GM12865 (cell line): ENCODE results near the gene TMEM9B.

ENCODE experiments used
- DNase-seq: peaks from one replicate; pipeline ENCODE4 v3.0.0; 2010; ENCODE audit warnings: low read depth
- H3K4me3 ChIP-seq: 2 replicates; pipeline ENCODE4 v1.5.1; 2011; ENCODE audit warnings: mild to moderate bottlenecking, low read depth, low read length, control low read depth
- CTCF ChIP-seq: IDR thresholded peaks from 2 replicates; pipeline ENCODE4 v1.5.1; 2011; ENCODE audit warnings: low read length, control low read depth, low read depth, inconsistent platforms; ENCODE audit not compliant: insufficient read depth; ENCODE audit errors: missing control alignments

The TMEM9B gene

GRCh38 chr11:8928981-8929615 lies 35.1 kb downstream of the TMEM9B start:
- no peak overlapping the region for H3K4me3 ChIP-seq
- TF ChIP-seq CTCF, result no peak
- DNase-seq, result no peak

GRCh38 chr11:8928205-8928604 lies 36.0 kb downstream of the TMEM9B start:
- TF ChIP-seq CTCF, result no peak
- H3K4me3 ChIP-seq, result no peak overlapping the region
- DNase-seq, result no peak

GRCh38 chr11:8927233-8927632 lies 37.0 kb downstream of the TMEM9B start:
- H3K4me3 ChIP-seq, result no peak overlapping the region
- TF ChIP-seq CTCF, result no peak
- no peak for DNase-seq

- no peak overlapping the region for H3K4me3 ChIP-seq
- no peak for TF ChIP-seq CTCF
- DNase-seq, result no peak
Measured at GRCh38 chr11:8926236-8926635, 38.0 kb downstream of the TMEM9B start.

GRCh38 chr11:8925711-8926110 lies 38.5 kb downstream of the TMEM9B start:
- DNase-seq, result no peak
- no peak overlapping the region for H3K4me3 ChIP-seq
- TF ChIP-seq CTCF, result no peak

GRCh38 chr11:8922691-8923090 lies 41.6 kb downstream of the TMEM9B start:
- no peak overlapping the region for H3K4me3 ChIP-seq
- no peak for TF ChIP-seq CTCF
- DNase-seq, result no peak

- no peak for DNase-seq
- no peak for TF ChIP-seq CTCF
- H3K4me3 ChIP-seq, result no peak overlapping the region
Measured at GRCh38 chr11:8917157-8917825, 47.0 kb downstream of the TMEM9B start.
